Upper lobe of left lung (tissue), 6 donors: Measurements from ENCODE around the gene CACNA1D. TPM values are rescaled to one million over a fixed set of nuclear protein-coding genes. Genes with fewer than 3 reads are reported as not detected.
A peak's percentile ranks its signal among the peaks of the same experiment; 100 is the strongest.

ENCODE experiments used
- ATAC-seq, 2 donors: fragments of 200-7000 bp; cut with Tn5 transposase; one replicate each; pipeline ENCODE4 v1.9.1; 2022; ENCODE audit warnings: mild to moderate bottlenecking in 2 of 2, moderate library complexity in 2 of 2; ENCODE audit not compliant: low FRiP score in 2 of 2
- DNase-seq, 2 donors: peaks; one replicate each; pipeline ENCODE4 v3.0.0-alpha.2; 2019 to 2020
- H3K27ac ChIP-seq, 4 donors: fragments of 200-600 bp; sonication (generic); one replicate each; pipeline ENCODE4 v1.5.1; 2016 to 2019
- H3K27me3 ChIP-seq, 4 donors: fragments of 200-600 bp; sonication (generic); one replicate each; pipeline ENCODE4 v1.5.1; 2017 to 2019
- H3K36me3 ChIP-seq, 4 donors: fragments of 200-600 bp; sonication (generic); one replicate each; pipeline ENCODE4 v1.5.1; 2016 to 2019
- H3K4me1 ChIP-seq, 4 donors: fragments of 200-600 bp; sonication (generic); one replicate each; pipeline ENCODE4 v1.5.1; 2018 to 2019
- H3K4me3 ChIP-seq, 4 donors: fragments of 200-600 bp; sonication (generic); one replicate each; pipeline ENCODE4 v1.5.1; 2017 to 2019; ENCODE audit warnings: mild to moderate bottlenecking in 2 of 4, moderate library complexity in 1 of 4
- H3K9me3 ChIP-seq, 4 donors: fragments of 200-600 bp; sonication (generic); one replicate each; pipeline ENCODE4 v1.5.1; 2018 to 2019
- EP300 ChIP-seq, 4 donors: sonication (generic); formaldehyde crosslinking; IDR thresholded peaks; one replicate each; pipeline ENCODE4 v1.5.1; 2017; ENCODE audit warnings: antibody characterized with exemption in 4 of 4, control low read depth in 2 of 4
- POLR2A ChIP-seq, 4 donors: fragments of 450-650 bp; IDR thresholded peaks; one replicate each; pipeline ENCODE4 v1.5.1; 2016 to 2017; ENCODE audit warnings: antibody characterized with exemption in 4 of 4, mild to moderate bottlenecking in 2 of 4
- POLR2AphosphoS5 ChIP-seq, 2 donors: sonication (generic); formaldehyde crosslinking; IDR thresholded peaks; one replicate each; pipeline ENCODE4 v1.5.1; 2017; ENCODE audit warnings: antibody characterized with exemption in 2 of 2
- WGBS, 2 donors: methylation state at CpG; one replicate each; pipeline ENCODE4 v1.1.5; 2017 to 2018; 5-methylcytosine and 5-hydroxymethylcytosine counted together
- total RNA-seq, 6 donors: library from RNA; depleted of rRNA in 4 of 6; stranded (reverse); fragments of >200 nt in 4 of 6; gene quantifications; one replicate each; pipeline versions ENCODE4 v1.1.0 to v1.2.1, GENCODE V29; 2016 to 2021
- TF ChIP-seq, protein P1 (sequence below), 6 experiments: fragments of 450-650 bp in 4 of 6; fragments of 200-600 bp in 2 of 6; sonication (generic) in 2 of 6; IDR thresholded peaks; one replicate each; pipeline ENCODE4 v1.5.1; 2016 to 2019; ENCODE audit warnings: antibody characterized with exemption in 6 of 6
- donor health status: DM: no; HTN: no; CAD: no; lungs with moderate emphysema.
- donor health status: DM: no; HTN: yes; CAD: no; lungs with severe emphysema.

Gene CACNA1D
- total RNA-seq, 6 donors from 2014 or later: 17.2 to 221 (median 30.2) TPM

DNA sequence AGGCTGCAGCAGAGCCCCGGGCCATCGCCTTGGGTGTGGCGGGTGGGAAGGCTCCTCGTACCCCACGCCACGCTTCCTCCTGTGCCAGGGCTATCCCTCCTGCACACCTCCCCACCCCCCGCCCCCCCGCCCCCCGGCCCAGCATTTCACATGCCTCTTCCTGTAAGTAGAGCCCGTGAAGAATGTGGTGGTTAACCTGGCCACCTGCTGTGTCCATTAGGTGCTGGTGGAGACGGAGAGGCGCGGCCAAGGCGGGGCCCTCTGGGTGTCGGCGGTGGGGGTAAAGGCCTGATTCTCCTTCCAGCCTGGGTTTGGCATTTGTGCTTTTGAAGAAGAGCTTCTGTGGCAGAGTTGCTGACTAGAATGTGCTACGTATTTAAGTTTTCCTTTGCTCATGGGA, 224.1 kb downstream of the CACNA1D start:
- TF ChIP-seq POLR2A (IDR thresholded peaks at IDR 0.05) (no peak), POLR2AphosphoS5 (IDR thresholded peaks at IDR 0.05) (no peak), EP300 (IDR thresholded peaks at IDR 0.05) (no peak)
- TF ChIP-seq, protein P1, sequence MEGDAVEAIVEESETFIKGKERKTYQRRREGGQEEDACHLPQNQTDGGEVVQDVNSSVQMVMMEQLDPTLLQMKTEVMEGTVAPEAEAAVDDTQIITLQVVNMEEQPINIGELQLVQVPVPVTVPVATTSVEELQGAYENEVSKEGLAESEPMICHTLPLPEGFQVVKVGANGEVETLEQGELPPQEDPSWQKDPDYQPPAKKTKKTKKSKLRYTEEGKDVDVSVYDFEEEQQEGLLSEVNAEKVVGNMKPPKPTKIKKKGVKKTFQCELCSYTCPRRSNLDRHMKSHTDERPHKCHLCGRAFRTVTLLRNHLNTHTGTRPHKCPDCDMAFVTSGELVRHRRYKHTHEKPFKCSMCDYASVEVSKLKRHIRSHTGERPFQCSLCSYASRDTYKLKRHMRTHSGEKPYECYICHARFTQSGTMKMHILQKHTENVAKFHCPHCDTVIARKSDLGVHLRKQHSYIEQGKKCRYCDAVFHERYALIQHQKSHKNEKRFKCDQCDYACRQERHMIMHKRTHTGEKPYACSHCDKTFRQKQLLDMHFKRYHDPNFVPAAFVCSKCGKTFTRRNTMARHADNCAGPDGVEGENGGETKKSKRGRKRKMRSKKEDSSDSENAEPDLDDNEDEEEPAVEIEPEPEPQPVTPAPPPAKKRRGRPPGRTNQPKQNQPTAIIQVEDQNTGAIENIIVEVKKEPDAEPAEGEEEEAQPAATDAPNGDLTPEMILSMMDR (IDR thresholded peaks at IDR 0.05): no peak
- no peaks in the 10 kb centered on the region for H3K9me3 ChIP-seq
- H3K27ac ChIP-seq: no peak overlapping the region
- 81 to 82% methylated on average over 10 to 17 of the region's 17 CpGs for WGBS, 2 donors
- H3K4me3 ChIP-seq: no peak overlapping the region
- no peaks in the 10 kb centered on the region for H3K27me3 ChIP-seq
- DNase-seq (peak in 1 of 2 donors; percentile 50), ATAC-seq (no peak)
- no peaks in the 10 kb centered on the region for H3K36me3 ChIP-seq
- H3K4me1 ChIP-seq: peaks cover 0 to 5% (median 2%) of the 10 kb centered on the region in 4 donors

DNA sequence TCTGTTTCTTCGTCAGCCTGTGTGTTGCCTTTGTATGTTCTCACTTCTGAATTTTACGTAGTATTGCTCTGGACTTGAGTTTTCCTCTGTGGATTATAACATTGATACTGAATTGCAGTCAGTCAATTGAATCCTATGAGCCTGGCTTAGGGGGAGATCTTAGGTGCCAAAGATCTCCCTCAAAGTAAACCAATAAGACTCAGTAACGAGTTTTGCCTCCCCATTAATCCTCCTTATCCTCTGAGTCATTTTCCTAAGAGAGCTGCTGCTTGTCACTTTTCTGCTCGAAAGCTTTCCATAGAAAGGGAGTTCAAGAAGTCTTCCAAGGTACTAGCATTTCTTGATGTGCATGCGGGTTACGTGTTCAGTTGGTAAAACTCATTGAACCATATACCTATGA, 225.4 kb downstream of the CACNA1D start:
- no peaks in the 10 kb centered on the region for H3K9me3 ChIP-seq
- no peaks in the 10 kb centered on the region for H3K27me3 ChIP-seq
- no peaks in the 10 kb centered on the region for H3K36me3 ChIP-seq
- TF ChIP-seq POLR2AphosphoS5 (IDR thresholded peaks at IDR 0.05): no peak
- TF ChIP-seq EP300 (IDR thresholded peaks at IDR 0.05): no peak
- TF ChIP-seq, protein P1 (IDR thresholded peaks at IDR 0.05): no peak
- no peak for TF ChIP-seq POLR2A (IDR thresholded peaks at IDR 0.05)
- H3K4me1 ChIP-seq: peaks cover 0 to under 1% (median 0%) of the 10 kb centered on the region in 4 donors
- no peak for DNase-seq
- H3K27ac ChIP-seq: no peak overlapping the region
- WGBS, 2 donors: 85 to 86% methylated on average over 6 of the region's 6 CpGs
- no peak overlapping the region for H3K4me3 ChIP-seq
- ATAC-seq: no peak

DNA sequence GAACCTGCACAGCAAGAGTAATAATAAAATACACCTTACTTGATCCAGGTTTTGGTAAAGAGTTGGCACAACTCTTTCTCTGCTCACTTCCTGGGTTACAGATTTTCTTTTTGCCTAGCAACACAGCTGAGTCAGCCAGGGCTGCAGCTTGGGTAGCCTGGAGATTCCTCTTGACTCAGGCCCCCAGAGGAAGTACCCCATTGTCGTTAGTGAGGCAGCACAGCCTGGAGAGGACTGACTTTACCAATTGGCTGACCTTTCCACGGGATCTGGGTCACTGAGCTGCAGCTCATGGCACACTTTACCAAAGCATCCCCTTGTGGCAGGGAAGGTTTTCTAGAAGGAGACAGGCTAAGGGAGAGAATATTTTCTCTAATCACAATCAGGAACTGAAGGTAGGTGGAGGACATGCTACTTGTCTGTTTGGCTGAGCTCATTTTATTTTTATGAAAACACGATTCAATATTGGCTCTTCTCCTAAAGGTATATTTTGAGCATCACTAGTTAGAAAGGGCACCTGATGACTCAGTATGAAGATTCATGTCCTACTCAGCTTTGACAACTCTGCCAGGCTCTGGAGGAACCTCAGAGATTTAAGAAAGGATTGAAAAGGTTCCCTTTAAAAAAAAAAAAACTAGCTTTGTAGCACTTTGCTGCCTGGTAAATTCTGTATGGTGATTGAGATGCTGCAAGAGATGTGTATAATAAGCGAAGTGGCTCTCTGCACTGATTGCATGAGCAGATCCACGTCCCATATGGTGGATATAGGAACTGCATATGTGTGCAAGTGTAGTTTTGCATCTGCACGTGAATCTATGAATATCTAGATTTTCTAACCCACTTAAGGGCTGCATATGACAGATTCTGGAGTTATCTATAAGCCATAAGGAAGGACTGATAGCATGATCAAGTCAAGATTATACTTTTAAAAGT, 227.0 kb downstream of the CACNA1D start:
- ATAC-seq: no peak
- Histone ChIP-seq H3K9me3 (no peaks in the 10 kb centered on the region), H3K4me1 (no peaks in the 10 kb centered on the region), H3K4me3 (no peak overlapping the region), H3K27ac (no peak overlapping the region), H3K36me3 (no peaks in the 10 kb centered on the region), H3K27me3 (no peaks in the 10 kb centered on the region)
- no peak for DNase-seq
- WGBS, 2 donors: 54 to 60% methylated on average over 6 of the region's 6 CpGs
- TF ChIP-seq, protein P1 (IDR thresholded peaks at IDR 0.05): no peak
- no peak for TF ChIP-seq POLR2A (IDR thresholded peaks at IDR 0.05)
- no peak for TF ChIP-seq POLR2AphosphoS5 (IDR thresholded peaks at IDR 0.05)
- TF ChIP-seq EP300 (IDR thresholded peaks at IDR 0.05): no peak

DNA sequence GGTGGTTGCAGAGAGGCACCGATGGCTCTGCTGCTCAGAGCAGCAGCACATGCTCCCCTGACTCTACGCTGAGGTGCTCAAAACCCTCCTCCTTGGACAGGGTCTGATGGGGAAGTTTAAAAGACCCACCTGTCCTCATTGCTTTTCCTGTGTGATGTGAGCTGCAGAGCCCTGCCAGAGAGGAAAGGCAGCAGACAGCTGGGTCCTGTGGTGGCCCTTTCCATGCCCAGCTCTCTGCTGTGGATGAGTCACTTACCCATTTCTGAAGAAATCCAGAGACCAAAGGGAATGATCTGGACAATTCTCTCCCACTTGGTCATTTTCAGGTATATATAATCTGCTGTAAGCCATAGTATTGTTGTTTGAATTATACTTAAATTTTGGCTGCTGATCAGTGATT, 230.2 kb downstream of the CACNA1D start:
- ATAC-seq: no peak
- no peaks in the 10 kb centered on the region for H3K9me3 ChIP-seq
- H3K4me3 ChIP-seq: no peak overlapping the region
- no peaks in the 10 kb centered on the region for H3K36me3 ChIP-seq
- no peaks in the 10 kb centered on the region for H3K4me1 ChIP-seq
- H3K27me3 ChIP-seq: no peaks in the 10 kb centered on the region
- H3K27ac ChIP-seq: no peak overlapping the region
- no peak for DNase-seq
- WGBS, 2 donors: 100% methylated on average over 1 to 2 of the region's 2 CpGs
- TF ChIP-seq POLR2AphosphoS5 (IDR thresholded peaks at IDR 0.05): no peak
- TF ChIP-seq, protein P1 (IDR thresholded peaks at IDR 0.05): no peak
- TF ChIP-seq EP300 (IDR thresholded peaks at IDR 0.05): no peak
- no peak for TF ChIP-seq POLR2A (IDR thresholded peaks at IDR 0.05)
